Measurements from ENCODE around the gene ARPC5.

Gene ARPC5

DNA sequence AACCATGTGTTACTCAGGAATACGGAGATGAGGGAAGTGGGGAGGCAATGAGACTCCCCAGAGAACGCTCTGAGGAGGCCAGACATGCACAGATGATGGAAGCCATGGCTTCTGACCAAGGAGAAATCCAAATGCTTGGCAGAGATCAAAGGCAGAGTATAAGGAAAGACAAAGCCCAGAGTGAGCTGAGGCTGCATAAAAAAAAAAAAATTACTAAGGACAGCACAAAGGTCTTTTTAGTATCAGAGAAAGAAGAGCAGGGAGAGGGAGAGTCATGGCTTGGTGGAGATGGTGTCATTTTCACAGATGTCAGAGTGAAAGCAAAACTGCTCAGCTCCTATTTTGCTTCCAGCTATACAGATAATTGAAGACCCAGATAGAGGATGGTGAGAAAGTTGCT is 37.2 kb downstream of the ARPC5 start:
- Histone ChIP-seq H3K23ac (ENCODE audit: low read length) (no peak overlapping the region), H4K12ac (ENCODE audit: low read depth, low read length) (no peak overlapping the region), H3K4me3 (ENCODE audit: low read depth, low read length) (no peak overlapping the region), H3K79me1 (ENCODE audit: low read length) (no peaks in the 10 kb centered on the region), H4K91ac (ENCODE audit: low read depth, low read length) (no peak overlapping the region), H2BK5ac (ENCODE audit: low read depth, low read length, poor library complexity) (no peak overlapping the region), H3K18ac (ENCODE audit: low read length) (no peak overlapping the region), H3K9ac (ENCODE audit: low read length) (no peak overlapping the region), H3K36me3 (ENCODE audit: control insufficient read depth in 1 of 2, insufficient read depth in 2 of 2, low read length in 2 of 2) (no peaks in the 10 kb centered on the region), H3K9me3 (ENCODE audit: insufficient read depth, low read depth, low read length) (no peaks in the 10 kb centered on the region), H3K4me2 (ENCODE audit: low read length) (no peak overlapping the region), H2BK120ac (ENCODE audit: insufficient read depth, low read length, poor library complexity) (no peak overlapping the region), H4K8ac (ENCODE audit: low read depth, low read length) (no peak overlapping the region), H3K14ac (ENCODE audit: low read length) (no peak overlapping the region), H3K4me1 (ENCODE audit: control insufficient read depth in 1 of 2, insufficient read depth in 2 of 2, low read length in 2 of 2) (peaks cover 0 to 3% of the 10 kb centered on the region in 2 experiments), H3K27me3 (ENCODE audit: insufficient read depth, low read length) (no peaks in the 10 kb centered on the region), H2BK12ac (ENCODE audit: low read length) (no peak overlapping the region), H2AFZ (ENCODE audit: insufficient read depth, low read length, poor library complexity) (no peak overlapping the region), H2AK5ac (ENCODE audit: low read length) (no peak overlapping the region), H3K79me2 (ENCODE audit: control insufficient read depth, insufficient read depth, low read length, poor library complexity) (no peaks in the 10 kb centered on the region), H3K4ac (ENCODE audit: low read depth, low read length) (no peak overlapping the region), H3K27ac (ENCODE audit: low read depth, low read length) (no peak overlapping the region)
- DNase-seq, result no peak
- WGBS (ENCODE audit: extremely low coverage, insufficient coverage, insufficient read length), result no CpG with 5 or more reads among the region's 2 CpGs

DNA sequence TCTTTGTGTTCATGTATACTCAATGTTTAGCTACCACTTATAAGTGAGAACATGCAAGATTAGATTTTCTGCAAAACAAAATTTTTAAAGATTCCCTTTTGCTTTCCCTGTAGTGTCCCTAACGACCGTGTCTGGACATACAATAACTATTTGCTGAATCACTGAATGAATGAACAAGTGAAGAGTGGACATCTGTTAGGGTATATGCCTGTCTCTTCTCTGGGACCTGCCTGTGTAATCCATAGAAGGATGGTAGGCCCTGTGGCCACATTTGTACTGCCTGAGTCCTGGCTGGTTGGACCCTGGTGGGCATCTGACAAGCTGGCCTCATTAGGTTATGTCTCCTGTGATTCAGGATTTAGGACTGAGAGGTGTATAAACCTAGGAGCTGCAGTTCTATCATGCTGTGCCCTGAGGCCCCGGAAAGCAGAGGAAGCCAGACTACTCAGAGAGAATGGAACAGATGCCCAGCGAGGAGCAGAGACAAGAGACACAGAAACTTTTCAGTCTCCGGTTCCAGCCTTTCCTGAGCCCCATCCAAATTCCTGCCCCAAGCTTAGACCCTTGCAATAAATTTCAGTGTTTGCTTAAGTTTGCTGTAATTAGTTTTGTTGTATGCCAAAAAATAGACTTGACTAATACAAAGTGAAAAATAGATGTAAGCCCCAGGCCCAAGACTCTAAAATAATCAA is 37.8 kb downstream of the ARPC5 start:
- H3K4me2 ChIP-seq (ENCODE audit: low read length), result no peak overlapping the region
- no peak overlapping the region for H4K8ac ChIP-seq (ENCODE audit: low read depth, low read length)

DNA sequence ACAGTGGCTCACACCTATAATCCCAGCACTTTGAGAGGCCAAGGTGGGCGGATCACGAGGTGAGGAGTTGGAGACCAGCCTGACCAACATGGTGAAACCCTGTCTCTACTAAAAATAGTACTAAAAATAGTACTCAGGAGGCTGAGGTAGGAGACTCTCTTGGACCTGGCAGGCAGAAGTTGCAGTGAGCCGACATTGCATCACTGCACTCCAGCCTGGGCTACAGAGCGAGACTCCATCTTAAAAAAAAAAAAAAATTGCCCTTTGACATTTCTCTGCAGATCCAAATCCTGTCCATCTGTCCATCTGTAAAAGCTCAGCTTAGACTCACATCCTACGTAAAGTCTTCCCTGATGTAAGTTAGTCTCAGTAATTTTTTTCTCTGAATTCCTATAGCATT is 39.1 kb downstream of the ARPC5 start:
- no peak overlapping the region for H3K18ac ChIP-seq (ENCODE audit: low read length)
- H4K12ac ChIP-seq (ENCODE audit: low read depth, low read length), result no peak overlapping the region
- H2BK12ac ChIP-seq (ENCODE audit: low read length), result no peak overlapping the region
- peaks cover 0 to 6% of the 10 kb centered on the region in 2 experiments for H3K4me1 ChIP-seq (ENCODE audit: control insufficient read depth in 1 of 2, insufficient read depth in 2 of 2, low read length in 2 of 2)
- no peaks in the 10 kb centered on the region for H3K79me1 ChIP-seq (ENCODE audit: low read length)
- no peaks in the 10 kb centered on the region for H3K36me3 ChIP-seq (ENCODE audit: control insufficient read depth in 1 of 2, insufficient read depth in 2 of 2, low read length in 2 of 2)
- no peak overlapping the region for H3K4ac ChIP-seq (ENCODE audit: low read depth, low read length)
- no CpG with 5 or more reads among the region's 5 CpGs for WGBS (ENCODE audit: extremely low coverage, insufficient coverage, insufficient read length)
- H3K14ac ChIP-seq (ENCODE audit: low read length), result no peak overlapping the region
- no peak overlapping the region for H2AK5ac ChIP-seq (ENCODE audit: low read length)
- no peak overlapping the region for H4K91ac ChIP-seq (ENCODE audit: low read depth, low read length)
- H3K79me2 ChIP-seq (ENCODE audit: control insufficient read depth, insufficient read depth, low read length, poor library complexity), result no peaks in the 10 kb centered on the region
- no peak overlapping the region for H4K8ac ChIP-seq (ENCODE audit: low read depth, low read length)
- H3K4me2 ChIP-seq (ENCODE audit: low read length), result no peak overlapping the region
- H3K4me3 ChIP-seq (ENCODE audit: low read depth, low read length), result no peak overlapping the region
- DNase-seq, result no peak
- H3K27ac ChIP-seq (ENCODE audit: low read depth, low read length), result no peak overlapping the region
- no peak overlapping the region for H2BK120ac ChIP-seq (ENCODE audit: insufficient read depth, low read length, poor library complexity)
- no peak overlapping the region for H2BK5ac ChIP-seq (ENCODE audit: low read depth, low read length, poor library complexity)
- no peaks in the 10 kb centered on the region for H3K27me3 ChIP-seq (ENCODE audit: insufficient read depth, low read length)
- H2AFZ ChIP-seq (ENCODE audit: insufficient read depth, low read length, poor library complexity), result no peak overlapping the region
- H3K9ac ChIP-seq (ENCODE audit: low read length), result no peak overlapping the region
- H3K23ac ChIP-seq (ENCODE audit: low read length), result no peak overlapping the region
- no peaks in the 10 kb centered on the region for H3K9me3 ChIP-seq (ENCODE audit: insufficient read depth, low read depth, low read length)

More for the DNA sequence above, 37.8 kb downstream of the ARPC5 start:
- H3K27me3 ChIP-seq (ENCODE audit: insufficient read depth, low read length), result no peaks in the 10 kb centered on the region
- H3K9ac ChIP-seq (ENCODE audit: low read length), result no peak overlapping the region
- H3K79me2 ChIP-seq (ENCODE audit: control insufficient read depth, insufficient read depth, low read length, poor library complexity), result no peaks in the 10 kb centered on the region
- H4K12ac ChIP-seq (ENCODE audit: low read depth, low read length), result no peak overlapping the region
- DNase-seq, result no peak
- H3K4me1 ChIP-seq (ENCODE audit: control insufficient read depth in 1 of 2, insufficient read depth in 2 of 2, low read length in 2 of 2), result peaks cover 0 to 6% of the 10 kb centered on the region in 2 experiments
- H3K9me3 ChIP-seq (ENCODE audit: insufficient read depth, low read depth, low read length), result no peaks in the 10 kb centered on the region
- no peak overlapping the region for H3K18ac ChIP-seq (ENCODE audit: low read length)
- WGBS (ENCODE audit: extremely low coverage, insufficient coverage, insufficient read length), result no CpG with 5 or more reads among the region's 5 CpGs
- no peak overlapping the region for H3K23ac ChIP-seq (ENCODE audit: low read length)
- H2AFZ ChIP-seq (ENCODE audit: insufficient read depth, low read length, poor library complexity), result no peak overlapping the region
- no peaks in the 10 kb centered on the region for H3K36me3 ChIP-seq (ENCODE audit: control insufficient read depth in 1 of 2, insufficient read depth in 2 of 2, low read length in 2 of 2)
- H2AK5ac ChIP-seq (ENCODE audit: low read length), result no peak overlapping the region
- no peak overlapping the region for H3K14ac ChIP-seq (ENCODE audit: low read length)
- no peak overlapping the region for H2BK12ac ChIP-seq (ENCODE audit: low read length)
- no peaks in the 10 kb centered on the region for H3K79me1 ChIP-seq (ENCODE audit: low read length)
- H2BK120ac ChIP-seq (ENCODE audit: insufficient read depth, low read length, poor library complexity), result no peak overlapping the region
- H3K27ac ChIP-seq (ENCODE audit: low read depth, low read length), result no peak overlapping the region
- no peak overlapping the region for H3K4ac ChIP-seq (ENCODE audit: low read depth, low read length)
- no peak overlapping the region for H3K4me3 ChIP-seq (ENCODE audit: low read depth, low read length)
- no peak overlapping the region for H4K91ac ChIP-seq (ENCODE audit: low read depth, low read length)
- no peak overlapping the region for H2BK5ac ChIP-seq (ENCODE audit: low read depth, low read length, poor library complexity)

DNA sequence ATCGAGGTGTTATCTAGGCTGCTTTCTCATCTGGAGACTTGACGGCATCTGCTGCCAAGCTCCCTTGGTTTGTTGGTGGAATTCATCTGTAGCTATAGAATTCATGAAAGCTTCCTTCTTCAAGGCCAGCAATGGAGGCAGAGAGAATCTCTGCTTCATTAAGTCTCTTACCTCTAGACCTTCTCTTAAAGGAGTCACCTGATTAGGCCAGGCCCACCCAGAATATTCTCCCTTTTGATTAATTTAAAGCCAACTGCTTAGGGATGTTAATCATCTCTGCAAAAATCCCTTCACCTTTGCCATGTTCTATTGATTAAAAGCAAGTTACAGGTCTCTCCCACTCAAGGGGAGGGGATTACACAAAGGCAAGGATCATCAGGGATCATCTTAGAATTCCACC is 40.0 kb downstream of the ARPC5 start:
- Histone ChIP-seq H2BK12ac (ENCODE audit: low read length) (no peak overlapping the region), H2AFZ (ENCODE audit: insufficient read depth, low read length, poor library complexity) (no peak overlapping the region), H3K14ac (ENCODE audit: low read length) (no peak overlapping the region), H3K79me2 (ENCODE audit: control insufficient read depth, insufficient read depth, low read length, poor library complexity) (no peaks in the 10 kb centered on the region), H3K4me2 (ENCODE audit: low read length) (no peak overlapping the region), H3K27me3 (ENCODE audit: insufficient read depth, low read length) (no peaks in the 10 kb centered on the region), H3K79me1 (ENCODE audit: low read length) (no peaks in the 10 kb centered on the region), H4K8ac (ENCODE audit: low read depth, low read length) (no peak overlapping the region), H3K27ac (ENCODE audit: low read depth, low read length) (no peak overlapping the region), H3K18ac (ENCODE audit: low read length) (no peak overlapping the region), H3K4me1 (ENCODE audit: control insufficient read depth in 1 of 2, insufficient read depth in 2 of 2, low read length in 2 of 2) (peaks cover 0 to 6% of the 10 kb centered on the region in 2 experiments), H2AK5ac (ENCODE audit: low read length) (no peak overlapping the region), H3K4ac (ENCODE audit: low read depth, low read length) (no peak overlapping the region), H3K9ac (ENCODE audit: low read length) (no peak overlapping the region), H3K23ac (ENCODE audit: low read length) (no peak overlapping the region), H2BK5ac (ENCODE audit: low read depth, low read length, poor library complexity) (no peak overlapping the region), H4K91ac (ENCODE audit: low read depth, low read length) (no peak overlapping the region), H3K4me3 (ENCODE audit: low read depth, low read length) (no peak overlapping the region), H2BK120ac (ENCODE audit: insufficient read depth, low read length, poor library complexity) (no peak overlapping the region), H4K12ac (ENCODE audit: low read depth, low read length) (no peak overlapping the region), H3K9me3 (ENCODE audit: insufficient read depth, low read depth, low read length) (no peaks in the 10 kb centered on the region), H3K36me3 (ENCODE audit: control insufficient read depth in 1 of 2, insufficient read depth in 2 of 2, low read length in 2 of 2) (no peaks in the 10 kb centered on the region)
- no peak for DNase-seq
- WGBS (ENCODE audit: extremely low coverage, insufficient coverage, insufficient read length), result no CpG with 5 or more reads among the region's 2 CpGs

Data from trophoblast cell (in vitro differentiated cells and primary cell).